HG03025 (cell line): ENCODE data around the gene DTHD1.
A peak's percentile ranks its signal among the peaks of the same experiment; 100 is the strongest.

Experiments
- ATAC-seq: cut with Tn5 transposase; IDR thresholded peaks from one replicate; pipeline ENCODE4 v1.9.1; 2021; ENCODE audit warnings: mild to moderate bottlenecking, moderate library complexity; ENCODE audit not compliant: unreplicated experiment, low FRiP score

Gene DTHD1

DNA sequence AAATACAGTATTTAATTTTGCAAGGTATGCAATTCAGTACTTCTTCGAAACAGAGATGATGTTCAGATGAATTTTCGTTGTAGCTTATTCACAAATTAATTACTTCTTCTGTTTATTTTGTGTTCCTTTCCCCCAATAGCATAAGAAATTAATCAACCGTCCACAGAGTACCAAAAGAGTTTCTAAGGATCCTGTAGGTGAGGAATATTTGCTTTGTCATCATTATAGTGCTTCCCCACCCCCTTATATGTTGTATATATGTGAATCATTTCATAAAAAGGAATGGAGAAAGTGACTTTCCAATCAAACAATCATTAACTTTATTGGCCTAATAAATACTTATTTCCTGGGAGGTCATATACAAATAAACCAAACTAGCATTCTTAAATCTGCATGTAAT lies 57.6 kb downstream of the DTHD1 start:
- no peak for ATAC-seq

DNA sequence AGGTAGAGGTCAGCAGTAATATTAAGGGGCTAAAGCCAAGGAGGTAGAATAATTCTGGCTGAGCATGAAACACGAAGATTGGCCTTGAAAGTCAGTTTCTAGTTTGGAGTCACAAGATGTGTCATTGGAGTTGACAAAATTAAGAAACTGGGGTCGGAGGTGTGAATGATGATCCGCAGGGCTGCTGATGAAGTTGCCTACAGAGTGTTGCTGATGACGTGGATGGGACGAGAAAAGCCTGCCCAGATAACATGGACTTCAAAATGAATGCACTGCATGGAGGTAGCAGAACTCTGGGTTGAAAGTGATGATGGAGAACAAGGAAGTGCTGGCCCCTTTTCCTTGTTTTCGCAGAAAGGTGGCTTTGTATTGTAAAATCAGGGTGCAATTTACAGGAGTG lies 60.5 kb downstream of the DTHD1 start:
- no peak for ATAC-seq

- no peak for ATAC-seq
These were observed 62.2 kb downstream of the DTHD1 start for GRCh38 chr4:36343501-36344175.

GRCh38 chr4:36348403-36348938 lies 67.1 kb downstream of the DTHD1 start:
- ATAC-seq: peak; percentile 77

DNA sequence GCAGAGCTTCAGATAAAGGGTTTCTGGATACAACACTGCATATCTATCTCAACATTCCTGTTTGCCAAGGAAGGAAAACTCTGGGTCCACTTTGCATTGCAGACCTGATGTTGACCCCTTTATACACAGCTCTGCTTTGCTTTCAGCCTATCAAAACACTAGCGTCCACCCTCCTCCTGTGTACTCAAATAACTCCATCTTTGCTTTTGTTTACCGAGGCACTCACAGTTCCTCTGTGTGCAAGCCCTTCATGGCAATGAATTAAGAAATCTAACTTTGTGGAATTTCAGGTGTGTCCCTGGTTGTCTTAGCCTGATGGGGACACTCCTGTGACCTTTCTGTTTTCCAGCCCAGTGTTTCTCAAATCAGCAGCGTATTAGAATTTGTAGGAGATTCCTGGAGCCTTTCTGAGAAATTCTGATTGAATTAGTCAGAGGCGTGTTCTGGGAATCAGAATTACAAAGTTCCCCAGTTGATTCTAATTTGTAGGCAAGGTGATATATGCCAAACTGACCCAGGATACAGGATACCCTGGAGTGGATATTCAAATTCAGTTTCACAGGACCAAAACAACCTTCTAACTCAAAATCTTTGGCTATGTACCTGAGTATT lies 68.6 kb downstream of the DTHD1 start:
- ATAC-seq: no peak

- no peak for ATAC-seq
These were observed 69.8 kb downstream of the DTHD1 start for GRCh38 chr4:36351082-36351666.

DNA sequence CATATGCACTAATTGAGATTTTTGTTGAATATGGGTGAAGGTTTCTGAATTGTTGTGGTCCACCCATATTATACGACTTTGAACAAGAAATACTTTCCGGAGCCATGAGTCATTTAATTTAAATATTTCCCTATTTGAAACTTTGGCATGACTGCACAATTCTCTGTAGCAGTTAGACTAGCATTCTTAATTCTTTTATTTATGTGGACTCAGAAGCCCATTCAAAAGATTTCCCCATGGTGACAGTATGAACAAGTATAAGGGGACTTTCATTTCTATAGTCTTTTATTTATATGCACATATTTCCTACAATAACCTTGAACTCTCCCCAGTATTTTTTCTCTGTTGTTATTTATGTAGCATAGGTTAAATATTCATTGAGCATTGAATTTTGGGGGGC lies 72.6 kb downstream of the DTHD1 start:
- ATAC-seq: no peak

GRCh38 chr4:36358173-36358572 lies 76.8 kb downstream of the DTHD1 start:
- ATAC-seq: no peak

GRCh38 chr4:36360755-36361154 lies 79.3 kb downstream of the DTHD1 start:
- no peak for ATAC-seq

- no peak for ATAC-seq
These were observed 81.6 kb downstream of the DTHD1 start for GRCh38 chr4:36363024-36363423.

DNA sequence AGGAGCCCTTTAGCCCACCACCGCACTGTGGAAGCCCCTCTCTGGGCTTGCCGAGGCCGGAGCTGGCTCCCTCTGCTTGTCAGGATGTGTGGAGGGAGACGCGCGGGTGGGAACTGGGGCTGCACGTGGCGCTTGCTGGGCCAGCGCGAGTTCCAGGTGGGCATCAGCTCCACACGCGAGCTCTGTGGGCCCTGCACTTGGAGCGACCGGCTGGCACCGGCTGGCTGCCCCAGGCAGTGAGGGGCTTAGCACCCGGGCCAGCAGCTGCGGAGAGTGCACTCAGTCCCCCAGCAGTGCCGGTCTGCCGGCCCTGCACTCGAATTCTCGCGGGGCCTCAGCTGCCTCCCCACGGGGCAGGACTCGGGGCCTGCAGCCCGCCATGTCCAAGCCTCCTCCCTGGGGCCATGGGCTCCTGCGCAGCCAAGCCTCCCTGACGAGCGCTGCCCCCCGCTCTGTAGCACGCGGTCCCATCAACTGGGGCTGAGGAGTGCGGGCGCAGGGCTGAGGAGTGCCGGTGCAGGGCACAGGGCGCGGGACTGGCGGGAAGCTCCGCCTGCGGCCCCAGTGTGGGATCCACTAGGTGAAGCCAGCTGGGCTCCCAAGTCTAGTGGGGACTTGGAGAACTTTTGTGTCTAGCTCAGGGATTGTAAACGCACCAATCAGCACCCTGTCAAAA lies 93.6 kb downstream of the DTHD1 start:
- no peak for ATAC-seq

GRCh38 chr4:36385951-36386571 lies 104.6 kb downstream of the DTHD1 start:
- peak; percentile 93 for ATAC-seq

DNA sequence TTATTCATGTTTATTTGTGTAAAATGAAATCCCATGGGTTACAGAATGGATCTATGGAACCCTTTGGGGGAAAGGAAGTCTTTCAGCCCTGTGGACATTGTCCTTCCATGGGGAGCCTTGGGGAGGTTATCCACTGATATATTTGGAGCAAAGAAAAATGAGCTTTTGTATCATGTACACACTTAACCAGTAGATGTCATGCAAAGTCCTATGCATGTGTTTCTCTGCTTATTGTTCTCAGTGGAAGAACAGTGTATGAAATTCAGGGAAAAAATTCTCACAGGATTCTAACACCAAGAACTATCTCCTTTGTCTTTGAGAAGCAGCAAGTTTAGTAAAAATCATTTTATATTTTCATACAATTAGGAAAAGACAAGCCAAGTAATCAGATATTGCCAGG lies 105.3 kb downstream of the DTHD1 start:
- ATAC-seq: no peak

DNA sequence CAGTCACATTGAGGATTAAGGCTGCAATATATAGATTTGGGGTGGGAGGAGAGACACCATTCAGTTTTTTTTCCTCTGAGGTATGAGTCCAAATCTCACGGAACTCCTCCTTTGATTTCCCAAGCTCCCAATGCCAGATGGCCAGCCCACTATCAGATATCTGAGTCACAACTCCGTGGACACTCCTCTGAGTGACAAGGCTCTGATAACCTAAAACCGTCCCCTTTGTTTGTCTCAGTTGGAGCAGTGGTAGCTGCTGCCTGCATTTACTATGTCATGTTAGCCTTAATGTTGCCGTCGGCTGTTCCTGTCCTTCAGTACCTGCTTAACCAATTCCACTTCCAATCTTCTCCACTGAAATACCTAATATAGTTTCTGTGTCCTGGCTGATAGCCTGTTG lies 107.3 kb downstream of the DTHD1 start:
- ATAC-seq: no peak

DNA sequence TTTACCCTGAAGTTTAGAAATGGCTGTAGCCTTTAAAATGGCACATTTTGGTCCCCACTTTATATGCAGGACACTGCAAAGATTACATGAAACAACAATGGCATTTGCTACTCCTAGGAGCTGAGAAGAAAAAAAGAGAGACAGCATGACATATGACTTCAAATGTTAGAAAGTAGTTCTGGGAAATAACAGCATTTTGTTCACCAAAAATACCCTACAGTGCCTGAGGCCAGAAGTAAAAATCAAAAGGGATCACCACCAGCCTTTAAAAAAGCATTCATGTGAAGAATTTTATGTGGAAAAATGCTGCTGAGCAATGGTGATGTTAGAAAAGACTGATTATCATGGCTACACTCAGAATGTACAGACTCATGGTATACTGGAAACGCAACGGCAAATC lies 110.0 kb downstream of the DTHD1 start:
- no peak for ATAC-seq

DNA sequence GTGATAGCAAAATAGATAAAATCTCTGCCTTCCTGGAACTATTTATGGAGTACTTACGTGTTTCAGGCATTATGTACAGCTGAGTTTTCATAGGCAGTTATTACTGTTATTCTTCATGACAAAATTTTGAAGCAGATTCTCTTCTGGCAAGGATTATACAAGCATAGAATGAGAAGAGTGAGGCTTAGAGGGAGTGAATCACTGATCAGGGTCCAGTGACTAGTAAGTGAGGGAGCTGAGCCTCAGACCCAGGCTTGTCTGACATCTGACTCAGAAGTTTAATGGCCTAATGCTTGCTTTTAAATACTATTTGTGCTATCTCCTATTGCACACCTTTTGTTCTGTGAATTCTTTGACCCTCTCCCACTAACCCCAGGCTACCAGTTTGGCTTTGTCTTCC lies 110.6 kb downstream of the DTHD1 start:
- ATAC-seq: no peak

GRCh38 chr4:36392916-36393315 lies 111.5 kb downstream of the DTHD1 start:
- ATAC-seq: no peak
